Gastroesophageal sphincter (tissue), 4 donors: Measurements from ENCODE around the gene TRIM65. TPM values are rescaled to one million over a fixed set of nuclear protein-coding genes. Genes with fewer than 3 reads are reported as not detected.

Experiments used
- ATAC-seq: fragments of 150-250 bp; one replicate; pipeline ENCODE4 v1.9.1; 2016; ENCODE audit warnings: mild to moderate bottlenecking, moderate library complexity
- H3K27ac ChIP-seq, 4 donors: fragments of 200-600 bp; sonication (generic) in 3 of 4; 1 replicate in 3 of 4; 2 replicates in 1 of 4; pipeline ENCODE4 v1.5.1; 2016 to 2019
- H3K27me3 ChIP-seq: fragments of 200-600 bp; sonication (generic); one replicate; pipeline ENCODE4 v1.5.1; 2019
- H3K36me3 ChIP-seq, 2 donors: fragments of 200-600 bp; sonication (generic); one replicate each; pipeline ENCODE4 v1.5.1; 2019; ENCODE audit warnings: control low read depth in 1 of 2
- H3K4me1 ChIP-seq, 3 donors: fragments of 200-600 bp; sonication (generic); 1 replicate in 2 of 3; 2 replicates in 1 of 3; pipeline ENCODE4 v1.5.1; 2016 to 2019; ENCODE audit warnings: control low read depth in 2 of 3
- H3K4me3 ChIP-seq, 2 donors: fragments of 200-600 bp; sonication (generic); one replicate each; pipeline ENCODE4 v1.5.1; 2019; ENCODE audit warnings: mild to moderate bottlenecking in 1 of 2, moderate library complexity in 1 of 2
- H3K9me3 ChIP-seq, 3 donors: fragments of 200-600 bp; sonication (generic); one replicate each; pipeline ENCODE4 v1.5.1; 2017 to 2019; ENCODE audit warnings: control low read depth in 2 of 3
- CTCF ChIP-seq, 4 experiments: fragments of 200-600 bp in 2 of 4; fragments of 450-650 bp in 2 of 4; sonication (generic) in 1 of 4; IDR thresholded peaks; one replicate each; pipeline ENCODE4 v1.5.1; 2017 to 2019; ENCODE audit warnings: antibody characterized with exemption in 4 of 4, mild to moderate bottlenecking in 2 of 4, moderate library complexity in 2 of 4
- EP300 ChIP-seq: sonication (generic); formaldehyde crosslinking; IDR thresholded peaks from one replicate; pipeline ENCODE4 v1.6.1; 2017; ENCODE audit warnings: antibody characterized with exemption, mild to moderate bottlenecking
- POLR2A ChIP-seq, 2 donors: fragments of 450-650 bp; IDR thresholded peaks; one replicate each; pipeline ENCODE4 v1.6.1; 2017; ENCODE audit warnings: antibody characterized with exemption in 2 of 2, mild to moderate bottlenecking in 2 of 2, moderate library complexity in 1 of 2
- POLR2AphosphoS5 ChIP-seq: sonication (generic); formaldehyde crosslinking; IDR thresholded peaks from one replicate; pipeline ENCODE4 v1.6.1; 2017; ENCODE audit warnings: antibody characterized with exemption
- WGBS, 2 donors: methylation state at CpG; one replicate each; pipeline ENCODE4 v1.1.5; 2018; ENCODE audit warnings: low coverage in 1 of 2; 5-methylcytosine and 5-hydroxymethylcytosine counted together
- total RNA-seq, 4 donors: library from RNA; depleted of rRNA; stranded (reverse); fragments of >200 nt; gene quantifications; one replicate each; pipeline ENCODE4 v1.1.0, GENCODE V29; 2016

The TRIM65 gene
- total RNA-seq, 4 donors from 2014 or later = 18.7 to 34.4 (median 31.2) TPM

DNA sequence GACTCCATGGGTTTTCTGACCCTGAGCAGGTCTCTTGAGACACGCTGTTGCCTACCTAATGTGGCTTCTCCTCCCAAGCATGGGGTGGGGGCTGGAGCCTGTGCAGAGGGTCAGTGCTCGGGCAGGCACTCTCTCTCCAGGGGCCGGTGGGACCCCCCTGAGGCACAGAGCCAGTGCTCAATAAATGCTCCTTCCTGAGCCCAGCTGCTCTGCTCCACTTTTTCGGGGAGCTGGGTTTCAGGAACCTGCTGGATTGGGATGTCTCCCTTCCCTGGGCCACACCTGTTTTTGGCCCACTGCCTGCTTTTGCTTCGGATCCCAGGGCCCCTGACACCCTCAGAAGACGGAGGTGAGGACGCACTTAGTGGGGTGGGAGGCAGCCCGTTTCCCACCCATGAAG lies 1.3 kb upstream of the TRIM65 start:
- TF ChIP-seq CTCF (IDR thresholded peaks at IDR 0.05) (no peak), POLR2A (IDR thresholded peaks at IDR 0.05) (no peak), EP300 (no peak), POLR2AphosphoS5 (no peak)
- Histone ChIP-seq H3K36me3 (peaks cover 0 to 57% of the 10 kb centered on the region in 2 donors), H3K27ac (peak overlapping the region in 3 of 4 donors; percentile 94 to 96 (median 96)), H3K9me3 (no peaks in the 10 kb centered on the region), H3K4me3 (no peak overlapping the region), H3K27me3 (no peaks in the 10 kb centered on the region), H3K4me1 (peaks cover 0 to 48% (median 23%) of the 10 kb centered on the region in 3 donors)
- no CpG with 5 or more reads among the region's 8 CpGs for WGBS, 2 donors
- no peak for ATAC-seq

GRCh38 chr17:75897160-75898019 lies 639 bp upstream of the TRIM65 start:
- Histone ChIP-seq H3K27ac (peak overlapping the region; percentile 78 to 96 (median 95)), H3K27me3 (no peaks in the 10 kb centered on the region), H3K4me3 (peak overlapping the region; percentile 50 to 82), H3K9me3 (no peaks in the 10 kb centered on the region), H3K4me1 (peaks cover 0 to 50% (median 23%) of the 10 kb centered on the region in 3 donors), H3K36me3 (peaks cover 0 to 54% of the 10 kb centered on the region in 2 donors)
- WGBS, 2 donors = 19% methylated on average over 15 of the region's 37 CpGs; no CpG with 5 or more reads in 1 of the 2 donors
- no peak for TF ChIP-seq POLR2AphosphoS5
- no peak for ATAC-seq

GRCh38 chr17:75895370-75896155 lies 1.2 kb downstream of the TRIM65 start:
- ATAC-seq = no peak
- H3K4me3 ChIP-seq = peak overlapping the region; percentile 50 to 82
- no peaks in the 10 kb centered on the region for H3K27me3 ChIP-seq
- no peaks in the 10 kb centered on the region for H3K9me3 ChIP-seq
- 19 to 49% methylated on average over 6 to 23 of the region's 28 CpGs for WGBS, 2 donors
- H3K4me1 ChIP-seq = peaks cover 0 to 61% (median 23%) of the 10 kb centered on the region in 3 donors
- H3K27ac ChIP-seq = peak overlapping the region; percentile 78 to 96 (median 95)
- TF ChIP-seq EP300 (no peak), CTCF (IDR thresholded peaks at IDR 0.05) (peak in 3 of 4 experiments; percentile 22 to 60 (median 35)), POLR2AphosphoS5 (no peak), POLR2A (IDR thresholded peaks at IDR 0.05) (no peak)
- H3K36me3 ChIP-seq = peaks cover 0 to 54% of the 10 kb centered on the region in 2 donors

- no peak for ATAC-seq
- peak overlapping the region in 3 of 4 donors; percentile 94 to 96 (median 96) for H3K27ac ChIP-seq
- no peaks in the 10 kb centered on the region for H3K9me3 ChIP-seq
- peaks cover 0 to 54% of the 10 kb centered on the region in 2 donors for H3K36me3 ChIP-seq
- peaks cover 0 to 61% (median 23%) of the 10 kb centered on the region in 3 donors for H3K4me1 ChIP-seq
- no peak overlapping the region for H3K4me3 ChIP-seq
- no peaks in the 10 kb centered on the region for H3K27me3 ChIP-seq
- no peak for TF ChIP-seq CTCF (IDR thresholded peaks at IDR 0.05)
- no peak for TF ChIP-seq EP300
- WGBS, 2 donors = 69 to 73% methylated on average over 8 to 22 of the region's 22 CpGs
Measured at GRCh38 chr17:75894049-75894733, 2.6 kb downstream of the TRIM65 start.
